ENCODE results near the gene ALDH3A1.

Gene ALDH3A1

DNA sequence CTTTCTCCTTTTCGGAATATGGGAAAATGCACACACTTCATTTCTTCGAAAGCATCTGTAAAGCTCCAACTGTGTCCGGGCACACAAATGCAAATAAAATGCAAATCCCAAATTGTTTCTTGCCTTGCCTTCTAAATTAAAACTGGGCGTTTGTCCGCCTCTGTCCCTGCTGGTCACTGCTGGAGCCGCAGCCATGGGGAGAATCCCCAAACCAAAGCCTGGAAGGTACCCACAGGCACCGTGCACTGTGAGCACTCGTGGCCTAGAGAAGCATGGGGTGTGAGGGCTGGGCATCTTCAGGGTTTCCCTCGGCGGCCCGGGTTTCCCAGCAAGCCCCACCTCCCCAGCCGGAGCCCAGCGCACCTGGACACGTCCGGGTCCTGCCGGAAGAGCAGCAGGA, 34.6 kb downstream of the ALDH3A1 start:
- Histone ChIP-seq H3K4me1 (ENCODE audit: control insufficient read depth in 5 of 5, insufficient read depth in 5 of 5, low read length in 5 of 5) (no peaks in the 10 kb centered on the region), H3K36me3 (ENCODE audit: control insufficient read depth in 5 of 5, insufficient read depth in 5 of 5, low read length in 5 of 5) (no peaks in the 10 kb centered on the region), H3K27me3 (ENCODE audit: control insufficient read depth in 5 of 5, insufficient read depth in 4 of 5, low read length in 5 of 5) (no peaks in the 10 kb centered on the region), H3K4me3 (ENCODE audit: low read depth in 1 of 5, low read length in 5 of 5) (no peak overlapping the region), H3K9ac (ENCODE audit: low read length in 5 of 5) (no peak overlapping the region), H3K27ac (ENCODE audit: low read depth, low read length) (no peak overlapping the region), H3K9me3 (ENCODE audit: control insufficient read depth in 5 of 5, low read length in 5 of 5) (no peaks in the 10 kb centered on the region)

DNA sequence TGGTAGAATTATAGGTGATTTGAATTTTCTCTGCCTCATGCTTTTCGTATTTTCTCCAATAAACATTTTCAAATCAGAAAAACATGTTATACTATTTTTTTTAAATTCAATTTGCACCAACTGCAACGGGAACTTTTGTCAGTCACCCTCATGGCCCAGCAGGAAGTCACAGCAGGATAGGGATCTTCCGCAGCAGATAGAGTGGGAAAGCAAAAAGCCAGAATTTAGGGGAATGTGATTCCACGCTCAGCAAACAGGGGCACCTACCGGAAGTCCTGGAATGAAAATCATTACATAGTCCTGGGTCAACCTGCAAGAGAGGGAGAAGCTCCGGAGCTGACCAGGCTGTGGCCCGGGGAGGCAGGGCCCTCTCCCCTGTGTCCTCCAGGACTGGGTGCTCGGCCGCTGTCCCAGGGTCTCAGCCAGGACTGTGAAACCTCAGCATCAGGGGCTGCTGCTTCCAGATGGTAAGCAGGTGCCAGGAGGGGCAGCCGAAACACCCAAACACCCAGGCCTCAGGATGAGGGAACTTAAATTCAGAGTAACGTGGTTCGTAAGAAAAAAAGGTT, 35.6 kb downstream of the ALDH3A1 start:
- H3K4me3 ChIP-seq (ENCODE audit: low read depth in 1 of 5, low read length in 5 of 5): no peak overlapping the region
- no peak overlapping the region for H3K27ac ChIP-seq (ENCODE audit: low read depth, low read length)
- H3K4me1 ChIP-seq (ENCODE audit: control insufficient read depth in 5 of 5, insufficient read depth in 5 of 5, low read length in 5 of 5): no peaks in the 10 kb centered on the region
- H3K27me3 ChIP-seq (ENCODE audit: control insufficient read depth in 5 of 5, insufficient read depth in 4 of 5, low read length in 5 of 5): no peaks in the 10 kb centered on the region
- no peaks in the 10 kb centered on the region for H3K9me3 ChIP-seq (ENCODE audit: control insufficient read depth in 5 of 5, low read length in 5 of 5)
- H3K36me3 ChIP-seq (ENCODE audit: control insufficient read depth in 5 of 5, insufficient read depth in 5 of 5, low read length in 5 of 5): no peaks in the 10 kb centered on the region
- H3K9ac ChIP-seq (ENCODE audit: low read length in 5 of 5): no peak overlapping the region

DNA sequence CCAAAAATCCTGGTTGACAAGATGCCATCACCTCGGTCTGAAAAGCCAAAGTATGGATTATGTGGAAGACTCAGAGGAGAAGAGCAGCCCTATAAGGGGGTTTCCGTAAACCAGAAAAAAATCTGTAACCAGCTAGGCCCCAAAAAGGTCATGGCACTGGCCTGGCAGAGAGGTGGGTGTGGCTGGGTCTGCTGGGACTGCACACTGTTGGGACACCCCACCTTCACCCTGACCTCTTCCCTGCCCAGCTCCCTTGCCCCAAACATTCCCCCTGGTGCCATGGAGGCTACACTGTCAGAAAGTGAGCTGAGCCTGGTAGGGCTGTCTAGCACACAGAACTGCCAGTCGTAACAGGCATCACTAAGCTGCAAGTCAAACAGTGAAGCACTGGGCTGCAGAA, 38.3 kb downstream of the ALDH3A1 start:
- Histone ChIP-seq H3K27me3 (ENCODE audit: control insufficient read depth in 5 of 5, insufficient read depth in 4 of 5, low read length in 5 of 5) (no peaks in the 10 kb centered on the region), H3K36me3 (ENCODE audit: control insufficient read depth in 5 of 5, insufficient read depth in 5 of 5, low read length in 5 of 5) (no peaks in the 10 kb centered on the region), H3K4me3 (ENCODE audit: low read depth in 1 of 5, low read length in 5 of 5) (no peak overlapping the region), H3K9me3 (ENCODE audit: control insufficient read depth in 5 of 5, low read length in 5 of 5) (no peaks in the 10 kb centered on the region), H3K9ac (ENCODE audit: low read length in 5 of 5) (no peak overlapping the region), H3K4me1 (ENCODE audit: control insufficient read depth in 5 of 5, insufficient read depth in 5 of 5, low read length in 5 of 5) (no peaks in the 10 kb centered on the region), H3K27ac (ENCODE audit: low read depth, low read length) (no peak overlapping the region)

DNA sequence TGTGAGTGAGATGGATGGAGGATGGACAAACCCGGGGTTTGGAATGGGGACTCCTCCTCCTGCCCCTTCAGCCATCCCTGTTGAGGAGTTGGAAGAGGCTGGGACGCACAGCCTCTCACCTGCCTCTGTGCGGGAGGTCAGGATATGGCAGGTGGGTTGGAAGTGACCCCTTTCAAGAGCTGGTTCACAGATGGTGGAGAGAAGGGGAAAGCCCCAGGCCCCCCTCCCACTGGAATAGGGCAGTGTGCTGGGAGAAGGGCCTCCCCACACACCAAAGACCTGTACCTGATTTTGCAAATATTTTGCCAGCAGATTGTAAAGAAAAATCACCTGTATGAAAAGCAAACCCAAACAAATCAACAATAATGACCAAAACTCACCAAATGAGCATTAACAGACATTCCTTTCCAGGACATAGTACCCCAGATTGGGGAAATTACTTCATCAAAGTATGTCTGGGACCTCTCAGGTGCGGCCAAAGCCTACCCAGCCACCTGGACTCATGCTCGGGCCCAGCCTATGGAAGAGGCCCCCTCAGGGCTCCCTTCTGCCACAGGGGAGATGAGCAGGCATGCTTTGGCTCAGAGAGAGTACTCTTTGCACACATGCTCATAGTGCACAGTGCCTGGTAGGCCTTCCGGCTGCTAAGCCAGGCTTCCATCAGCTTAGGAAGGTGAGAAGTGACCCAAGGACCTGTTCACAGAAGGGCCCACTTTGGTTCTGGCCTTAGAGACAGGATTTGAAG, 39.5 kb downstream of the ALDH3A1 start:
- H3K27me3 ChIP-seq (ENCODE audit: control insufficient read depth in 5 of 5, insufficient read depth in 4 of 5, low read length in 5 of 5): no peaks in the 10 kb centered on the region
- no peak overlapping the region for H3K4me3 ChIP-seq (ENCODE audit: low read depth in 1 of 5, low read length in 5 of 5)
- no peak overlapping the region for H3K27ac ChIP-seq (ENCODE audit: low read depth, low read length)
- H3K9ac ChIP-seq (ENCODE audit: low read length in 5 of 5): no peak overlapping the region
- no peaks in the 10 kb centered on the region for H3K36me3 ChIP-seq (ENCODE audit: control insufficient read depth in 5 of 5, insufficient read depth in 5 of 5, low read length in 5 of 5)
- peaks cover 0 to 4% (median 0%) of the 10 kb centered on the region in 5 donors for H3K4me1 ChIP-seq (ENCODE audit: control insufficient read depth in 5 of 5, insufficient read depth in 5 of 5, low read length in 5 of 5)
- H3K9me3 ChIP-seq (ENCODE audit: control insufficient read depth in 5 of 5, low read length in 5 of 5): no peaks in the 10 kb centered on the region

DNA sequence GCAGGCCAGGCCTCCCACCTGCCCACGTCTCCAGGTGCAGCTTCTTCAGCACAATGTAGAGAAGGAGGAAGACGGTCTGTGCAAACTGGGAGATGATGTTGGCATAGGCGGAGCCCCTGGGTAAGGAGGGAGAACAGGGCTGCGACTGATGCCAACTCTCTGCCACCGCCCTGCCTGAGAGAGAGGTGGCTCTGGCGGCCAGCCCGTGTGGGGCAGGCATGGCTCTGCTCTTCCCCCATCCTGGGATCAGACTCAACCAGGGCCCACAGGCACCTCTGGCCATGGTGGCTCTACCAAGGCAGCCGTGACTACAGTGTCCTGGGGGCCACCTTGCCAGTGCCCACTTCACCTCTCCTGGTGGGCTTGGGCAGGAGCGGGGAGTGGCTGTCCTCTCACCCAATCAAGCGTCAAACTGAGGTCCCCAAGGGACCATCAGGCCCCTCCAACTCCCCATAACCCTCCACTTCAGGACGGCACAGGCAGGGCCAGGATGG, 40.3 kb downstream of the ALDH3A1 start:
- H3K9me3 ChIP-seq (ENCODE audit: control insufficient read depth in 5 of 5, low read length in 5 of 5): no peaks in the 10 kb centered on the region
- H3K27ac ChIP-seq (ENCODE audit: low read depth, low read length): no peak overlapping the region

DNA sequence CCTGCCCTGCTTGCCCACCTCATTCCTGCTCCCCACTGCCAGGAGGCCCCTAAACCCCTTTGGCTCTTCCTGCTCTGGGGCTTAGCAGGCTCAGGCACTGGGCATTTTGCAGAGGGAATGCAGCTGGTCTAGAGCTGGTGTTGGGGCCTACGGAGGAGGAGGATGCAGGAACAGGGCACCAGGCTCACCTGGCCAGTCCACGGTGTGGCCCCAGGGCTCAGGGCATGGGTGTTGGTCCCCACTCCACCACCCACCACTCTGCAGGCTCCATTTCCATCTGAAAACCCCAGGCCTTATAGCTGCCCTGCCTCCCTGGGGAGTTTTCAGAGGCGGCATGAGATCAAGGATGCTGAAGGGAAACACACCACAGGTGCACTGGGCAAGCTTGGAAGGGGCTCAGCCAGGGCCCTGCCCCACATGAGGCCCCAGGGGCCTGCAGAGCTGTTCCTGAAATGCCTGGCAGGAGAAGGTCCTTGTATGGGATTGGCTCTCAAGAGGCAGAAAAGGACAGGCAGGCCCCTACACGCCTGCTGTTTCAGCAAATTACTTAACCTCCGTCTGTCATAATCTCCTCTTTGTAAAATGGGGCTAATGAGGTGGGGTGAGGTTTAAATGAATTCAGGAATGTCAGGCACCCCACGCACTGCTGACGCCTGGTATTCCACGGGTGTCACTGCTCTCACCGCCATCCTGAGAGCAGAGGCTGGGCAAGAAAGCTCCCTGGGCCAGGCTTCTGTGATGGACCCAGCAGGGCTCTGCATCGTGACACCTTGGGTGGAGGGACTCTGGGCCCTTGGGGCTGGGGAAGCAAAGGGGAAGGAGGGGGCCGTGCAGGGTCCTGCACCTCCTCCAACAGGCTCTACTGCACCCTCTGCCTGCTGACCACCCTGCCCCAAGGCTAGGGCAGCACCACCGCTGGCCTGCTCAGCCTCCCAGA, 41.0 kb downstream of the ALDH3A1 start:
- Histone ChIP-seq H3K9me3 (ENCODE audit: control insufficient read depth in 5 of 5, low read length in 5 of 5) (no peaks in the 10 kb centered on the region), H3K36me3 (ENCODE audit: control insufficient read depth in 5 of 5, insufficient read depth in 5 of 5, low read length in 5 of 5) (no peaks in the 10 kb centered on the region), H3K4me1 (ENCODE audit: control insufficient read depth in 5 of 5, insufficient read depth in 5 of 5, low read length in 5 of 5) (peaks cover 0 to 4% (median 0%) of the 10 kb centered on the region in 5 donors), H3K9ac (ENCODE audit: low read length in 5 of 5) (no peak overlapping the region), H3K27ac (ENCODE audit: low read depth, low read length) (no peak overlapping the region), H3K4me3 (ENCODE audit: low read depth in 1 of 5, low read length in 5 of 5) (no peak overlapping the region), H3K27me3 (ENCODE audit: control insufficient read depth in 5 of 5, insufficient read depth in 4 of 5, low read length in 5 of 5) (no peaks in the 10 kb centered on the region)

More for the DNA sequence above, 40.3 kb downstream of the ALDH3A1 start:
- H3K36me3 ChIP-seq (ENCODE audit: control insufficient read depth in 5 of 5, insufficient read depth in 5 of 5, low read length in 5 of 5): no peaks in the 10 kb centered on the region
- H3K27me3 ChIP-seq (ENCODE audit: control insufficient read depth in 5 of 5, insufficient read depth in 4 of 5, low read length in 5 of 5): no peaks in the 10 kb centered on the region
- peaks cover 0 to 4% (median 0%) of the 10 kb centered on the region in 5 donors for H3K4me1 ChIP-seq (ENCODE audit: control insufficient read depth in 5 of 5, insufficient read depth in 5 of 5, low read length in 5 of 5)
- no peak overlapping the region for H3K9ac ChIP-seq (ENCODE audit: low read length in 5 of 5)
- no peak overlapping the region for H3K4me3 ChIP-seq (ENCODE audit: low read depth in 1 of 5, low read length in 5 of 5)

DNA sequence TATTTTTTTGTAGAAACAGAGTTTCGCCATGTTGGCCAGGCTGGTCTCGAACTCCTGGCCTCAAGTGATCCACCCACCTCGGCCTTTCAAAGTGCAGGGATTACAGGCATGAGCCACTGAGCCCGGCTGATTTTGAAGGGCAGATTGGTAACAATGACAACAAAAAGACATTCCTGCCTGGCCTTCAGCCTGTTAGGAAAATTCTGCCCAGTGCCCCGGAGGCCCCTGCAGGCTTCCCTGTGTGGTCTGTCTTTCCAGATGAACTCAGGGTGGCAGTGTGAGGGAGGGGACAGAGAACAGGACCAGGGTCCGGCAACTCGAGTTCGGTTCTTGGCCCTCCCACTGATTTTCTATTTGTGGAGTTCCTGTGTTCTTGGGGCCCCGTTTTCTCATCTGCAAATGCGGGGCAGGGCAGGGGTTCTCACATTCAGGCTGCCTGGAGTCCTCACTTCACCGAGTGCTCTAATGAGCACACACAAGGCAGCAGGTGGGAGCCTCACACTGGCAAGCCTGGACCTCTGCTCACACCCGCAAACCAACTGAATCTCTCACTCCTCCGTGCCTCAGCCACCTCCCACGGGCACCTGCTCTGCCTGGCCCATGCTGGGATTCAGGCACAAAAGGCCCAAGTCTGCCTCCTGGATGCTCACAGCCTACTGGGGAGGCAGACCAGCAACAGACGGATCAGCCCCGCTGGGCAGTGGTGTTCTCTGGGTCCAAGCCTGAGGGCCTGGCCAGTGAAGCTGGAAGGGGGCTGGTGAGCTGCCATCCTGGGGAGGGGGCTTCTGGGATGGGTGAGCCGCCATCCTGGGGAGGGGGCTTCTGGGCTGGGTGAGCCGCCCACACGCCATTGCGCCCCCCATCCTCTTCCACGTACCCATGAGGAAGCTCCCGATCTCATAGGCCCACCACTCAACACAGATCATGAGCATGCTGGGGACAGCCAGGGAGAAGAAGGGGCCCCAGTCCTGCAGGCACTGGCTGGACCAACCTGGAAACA, 42.0 kb downstream of the ALDH3A1 start:
- Histone ChIP-seq H3K27ac (ENCODE audit: low read depth, low read length) (no peak overlapping the region), H3K27me3 (ENCODE audit: control insufficient read depth in 5 of 5, insufficient read depth in 4 of 5, low read length in 5 of 5) (no peaks in the 10 kb centered on the region)

DNA sequence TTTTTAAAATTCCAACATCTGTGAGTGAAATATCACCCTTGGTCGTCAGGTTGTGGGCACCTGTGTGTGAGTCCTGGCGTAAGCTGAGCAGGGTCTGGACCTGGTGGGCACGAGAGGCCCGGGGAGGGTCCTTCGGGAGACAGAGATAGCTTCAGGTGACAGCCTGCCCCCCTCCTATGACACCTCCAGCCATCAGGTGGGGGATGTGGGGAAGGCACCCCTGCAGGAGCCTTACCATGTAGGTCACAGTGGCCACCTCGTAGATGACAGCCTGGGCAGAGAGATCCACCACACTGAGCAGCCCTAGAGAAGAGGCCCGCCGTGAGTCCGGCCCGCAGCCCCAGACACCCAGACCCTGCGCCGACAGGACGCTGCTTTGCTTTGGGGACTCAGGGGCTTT, 42.9 kb downstream of the ALDH3A1 start:
- Histone ChIP-seq H3K4me1 (ENCODE audit: control insufficient read depth in 5 of 5, insufficient read depth in 5 of 5, low read length in 5 of 5) (peaks cover 0 to 4% (median 0%) of the 10 kb centered on the region in 5 donors), H3K36me3 (ENCODE audit: control insufficient read depth in 5 of 5, insufficient read depth in 5 of 5, low read length in 5 of 5) (no peaks in the 10 kb centered on the region), H3K9ac (ENCODE audit: low read length in 5 of 5) (no peak overlapping the region), H3K27me3 (ENCODE audit: control insufficient read depth in 5 of 5, insufficient read depth in 4 of 5, low read length in 5 of 5) (no peaks in the 10 kb centered on the region), H3K9me3 (ENCODE audit: control insufficient read depth in 5 of 5, low read length in 5 of 5) (no peaks in the 10 kb centered on the region), H3K4me3 (ENCODE audit: low read depth in 1 of 5, low read length in 5 of 5) (no peak overlapping the region), H3K27ac (ENCODE audit: low read depth, low read length) (no peak overlapping the region)

More for the DNA sequence above, 42.0 kb downstream of the ALDH3A1 start:
- no peaks in the 10 kb centered on the region for H3K9me3 ChIP-seq (ENCODE audit: control insufficient read depth in 5 of 5, low read length in 5 of 5)
- peaks cover 0 to 4% (median 0%) of the 10 kb centered on the region in 5 donors for H3K4me1 ChIP-seq (ENCODE audit: control insufficient read depth in 5 of 5, insufficient read depth in 5 of 5, low read length in 5 of 5)
- no peaks in the 10 kb centered on the region for H3K36me3 ChIP-seq (ENCODE audit: control insufficient read depth in 5 of 5, insufficient read depth in 5 of 5, low read length in 5 of 5)
- no peak overlapping the region for H3K4me3 ChIP-seq (ENCODE audit: low read depth in 1 of 5, low read length in 5 of 5)
- no peak overlapping the region for H3K9ac ChIP-seq (ENCODE audit: low read length in 5 of 5)

Data from subcutaneous abdominal adipose tissue (tissue), 5 donors.